Measurements from ENCODE around the gene OR10A5. TPM values are rescaled to one million over a fixed set of nuclear protein-coding genes. Genes with fewer than 3 reads are reported as not detected.

The OR10A5 gene
- total and polyA plus RNA-seq, 9 of the 15 experiments (the other 6 are each of a cell fraction or from before 2014, with no cell fraction given): 0.14 TPM; not detected in 8

DNA sequence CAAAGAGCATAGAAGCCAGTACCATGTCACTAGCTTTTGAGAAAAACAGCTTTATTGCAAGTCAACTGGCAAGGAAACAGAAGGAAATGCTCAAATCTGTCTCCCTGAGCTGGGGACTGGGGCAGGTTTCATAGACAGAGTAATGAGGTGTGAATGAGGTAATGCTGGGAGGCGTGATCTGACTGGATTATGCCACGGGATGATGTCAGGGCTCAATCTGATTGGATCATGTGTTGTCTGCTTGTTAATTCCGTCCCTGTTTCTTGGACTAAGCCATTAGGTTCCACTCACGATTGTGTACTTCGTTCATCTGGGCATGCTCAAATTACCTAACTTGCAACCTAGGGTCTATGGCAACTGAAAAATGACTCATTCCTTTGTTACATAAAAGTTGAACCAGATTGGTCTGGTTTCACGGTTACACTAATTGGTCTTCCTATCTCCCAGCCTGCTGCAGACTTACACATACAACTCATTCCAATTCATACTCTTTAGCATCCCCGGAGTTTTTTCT lies 20.2 kb upstream of the OR10A5 start:
- no peaks in the 10 kb centered on the region for H3K79me2 ChIP-seq (ENCODE audit: control insufficient read depth, insufficient read depth, low read length)
- BruUV-seq (replicated peaks): no TSS peak
- H3K9ac ChIP-seq (ENCODE audit: insufficient read depth in 1 of 2, low read depth in 2 of 2, low read length in 2 of 2): no peak overlapping the region
- ChIA-PET CTCF (ENCODE audit: low intra/inter-chr PET ratio) (interaction anchor here (0.6 kb wide), 1 partner anchor 13 kb away, joined by 4 read pairs; no protein-coding TSS in a partner anchor), POLR2A (interaction anchor here (1.4 kb wide), 1 partner anchor 37 kb away, joined by 3 read pairs; no protein-coding TSS in a partner anchor)
- 3% methylated on average over 7 of the region's 7 CpGs for WGBS (ENCODE audit: insufficient coverage, low coverage, missing lambda C conversion rate)
- no peaks in the 10 kb centered on the region for H3K9me3 ChIP-seq (replicated peaks; ENCODE audit: control insufficient read depth, insufficient read depth, low read depth, low read length)
- H2AFZ ChIP-seq (ENCODE audit: low read depth, low read length): no peak overlapping the region
- intact Hi-C loops (cut with micrococcal nuclease): no loop called here
- no peak overlapping the region for H3K4me2 ChIP-seq (ENCODE audit: insufficient read depth, low read length)
- in situ Hi-C loops (cut with MboI): no loop called here
- H3K9me1 ChIP-seq (ENCODE audit: control insufficient read depth, insufficient read depth, low read length): no peaks in the 10 kb centered on the region
- no peaks in the 10 kb centered on the region for H3K36me3 ChIP-seq (ENCODE audit: control insufficient read depth, insufficient read depth, low read length)
- no peaks in the 10 kb centered on the region for H3K4me1 ChIP-seq (replicated peaks in 1 of 2; ENCODE audit: control insufficient read depth in 2 of 2, insufficient read depth in 2 of 2, low read length in 2 of 2)
- no peaks in the 10 kb centered on the region for H4K20me1 ChIP-seq (replicated peaks; ENCODE audit: control insufficient read depth, insufficient read depth, low read length)
- DNase-seq (ENCODE audit: extremely low read depth in 1 of 4, low spot score in 3 of 4) (peak in 1 of 4 experiments; percentile 13), ATAC-seq (peak; percentile 83), FAIRE-seq (no peak)
- no peak overlapping the region for H3K27ac ChIP-seq (ENCODE audit: extremely low read depth, low read depth, low read length)
- H3K4me3 ChIP-seq: no peak overlapping the region
- H3K27me3 ChIP-seq (ENCODE audit: control insufficient read depth in 2 of 2, insufficient read depth in 2 of 2, low read length in 2 of 2): no peaks in the 10 kb centered on the region
- TF ChIP-seq ZBTB11 (CRISPR knock-in tag; IDR thresholded peaks at IDR 0.05) (peak in 1 of 3 experiments; percentile 96; a peak in 2 of 6 replicates), ZEB2 (IDR thresholded peaks at IDR 0.05) (peak; percentile 54; the same call in 1 of the 2 replicates), JUND (IDR thresholded peaks at IDR 0.05; ENCODE audit: borderline replicate concordance, low read depth, low read length) (peak; percentile 71; the same call in 1 of the 2 replicates), JUND (tag; IDR thresholded peaks at IDR 0.05; ENCODE audit: borderline replicate concordance, low read depth, low read length) (peak; percentile 69; the same call in 2 of the 3 replicates), RFX1 (IDR thresholded peaks at IDR 0.05) (peak; percentile 40), ATF1 (CRISPR knock-in tag; IDR thresholded peaks at IDR 0.05) (no peak), ATF1 (tag; IDR thresholded peaks at IDR 0.05) (peak; percentile 72), FOSL1 (tag; conservative IDR thresholded peaks at IDR 0.05) (peak; percentile 69), CREM (IDR thresholded peaks at IDR 0.05; ENCODE audit: low read depth) (peak; percentile 59), SOX6 (IDR thresholded peaks at IDR 0.05) (0 out of 2 replicates have a peak, but pooled peaks have one; percentile 55), CEBPG (CRISPR knock-in tag; IDR thresholded peaks at IDR 0.05) (no peak), CEBPG (tag; conservative IDR thresholded peaks at IDR 0.05 in 1 of 2, IDR thresholded peaks at IDR 0.05 in 1 of 2) (peak in 1 of 2 experiments; percentile 80; a peak in 2 of 4 replicates), L3MBTL2 (IDR thresholded peaks at IDR 0.05) (peak; percentile 80), NRF1 (conservative IDR thresholded peaks at IDR 0.05 in 1 of 2, IDR thresholded peaks at IDR 0.05 in 1 of 2) (peak; percentile 44 to 55), SLC30A9 (CRISPR knock-in tag; IDR thresholded peaks at IDR 0.05) (no peak), POLR2AphosphoS2 (IDR thresholded peaks at IDR 0.05; ENCODE audit: low read length) (no peak)
- TF ChIP-seq, protein P1, sequence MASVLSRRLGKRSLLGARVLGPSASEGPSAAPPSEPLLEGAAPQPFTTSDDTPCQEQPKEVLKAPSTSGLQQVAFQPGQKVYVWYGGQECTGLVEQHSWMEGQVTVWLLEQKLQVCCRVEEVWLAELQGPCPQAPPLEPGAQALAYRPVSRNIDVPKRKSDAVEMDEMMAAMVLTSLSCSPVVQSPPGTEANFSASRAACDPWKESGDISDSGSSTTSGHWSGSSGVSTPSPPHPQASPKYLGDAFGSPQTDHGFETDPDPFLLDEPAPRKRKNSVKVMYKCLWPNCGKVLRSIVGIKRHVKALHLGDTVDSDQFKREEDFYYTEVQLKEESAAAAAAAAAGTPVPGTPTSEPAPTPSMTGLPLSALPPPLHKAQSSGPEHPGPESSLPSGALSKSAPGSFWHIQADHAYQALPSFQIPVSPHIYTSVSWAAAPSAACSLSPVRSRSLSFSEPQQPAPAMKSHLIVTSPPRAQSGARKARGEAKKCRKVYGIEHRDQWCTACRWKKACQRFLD (CRISPR knock-in tag; IDR thresholded peaks at IDR 0.05): no peak
- TF ChIP-seq, protein P2, sequence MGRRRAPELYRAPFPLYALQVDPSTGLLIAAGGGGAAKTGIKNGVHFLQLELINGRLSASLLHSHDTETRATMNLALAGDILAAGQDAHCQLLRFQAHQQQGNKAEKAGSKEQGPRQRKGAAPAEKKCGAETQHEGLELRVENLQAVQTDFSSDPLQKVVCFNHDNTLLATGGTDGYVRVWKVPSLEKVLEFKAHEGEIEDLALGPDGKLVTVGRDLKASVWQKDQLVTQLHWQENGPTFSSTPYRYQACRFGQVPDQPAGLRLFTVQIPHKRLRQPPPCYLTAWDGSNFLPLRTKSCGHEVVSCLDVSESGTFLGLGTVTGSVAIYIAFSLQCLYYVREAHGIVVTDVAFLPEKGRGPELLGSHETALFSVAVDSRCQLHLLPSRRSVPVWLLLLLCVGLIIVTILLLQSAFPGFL (CRISPR knock-in tag; IDR thresholded peaks at IDR 0.05): 0 out of 2 replicates have a peak, but pooled peaks have one; percentile 50

Data from K562 (cell line).